Fibroblast of the conjunctiva (primary cell): Measurements from ENCODE around the gene POFUT1.
"Not testable (repeated sequence)": the region's sequence is repeated elsewhere in the genome, so short reads cannot be mapped to it uniquely, and the experiment has no call there.

Source experiments
- DNase-seq: peaks from one replicate; pipeline ENCODE4 v3.0.0-alpha.2; 2010; ENCODE audit warnings: low read depth

The POFUT1 gene

DNA sequence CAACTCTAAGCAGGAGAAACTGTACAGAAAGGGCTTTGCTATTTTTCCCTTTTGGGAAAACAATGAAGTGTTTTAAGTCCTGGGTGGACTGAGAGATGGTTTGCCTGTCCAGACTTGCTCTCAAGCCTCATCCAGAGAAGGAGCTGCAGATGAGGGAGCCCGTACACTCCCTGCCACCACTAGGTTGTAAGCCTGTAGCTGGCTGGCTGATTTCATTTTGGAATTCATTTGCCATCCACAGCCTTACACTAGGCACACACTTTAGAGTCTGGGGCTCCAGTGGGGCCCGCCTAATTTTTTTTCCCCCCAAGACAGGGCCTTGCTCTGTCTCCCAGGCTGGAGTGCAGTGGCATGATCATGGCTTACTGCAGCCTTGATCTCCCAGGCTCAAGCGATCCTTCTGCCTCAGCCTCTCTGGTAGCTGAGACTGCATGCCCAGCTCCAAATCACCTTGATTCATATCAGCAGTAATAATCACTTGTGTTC, 28.4 kb downstream of the POFUT1 start:
- no peak for DNase-seq

DNA sequence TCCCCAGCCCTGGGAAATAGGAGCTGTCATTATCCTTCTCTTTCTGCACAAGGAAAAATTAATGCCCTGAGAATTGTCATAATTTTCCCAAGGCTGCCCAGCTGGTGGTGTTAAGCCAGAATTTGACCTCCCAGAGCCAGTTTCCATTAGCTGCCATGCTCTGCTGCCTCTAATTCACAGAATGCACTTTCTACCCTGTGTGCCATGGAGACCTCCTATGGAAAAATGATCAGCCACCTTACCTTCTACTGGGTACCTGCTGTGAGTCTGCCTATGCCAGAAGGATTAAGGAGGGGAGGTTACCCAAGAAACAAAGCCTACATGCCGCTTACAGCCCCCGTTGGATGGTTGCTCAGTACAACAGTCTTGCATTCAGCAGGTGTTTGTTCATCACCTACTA, 29.1 kb downstream of the POFUT1 start:
- DNase-seq: no peak

DNA sequence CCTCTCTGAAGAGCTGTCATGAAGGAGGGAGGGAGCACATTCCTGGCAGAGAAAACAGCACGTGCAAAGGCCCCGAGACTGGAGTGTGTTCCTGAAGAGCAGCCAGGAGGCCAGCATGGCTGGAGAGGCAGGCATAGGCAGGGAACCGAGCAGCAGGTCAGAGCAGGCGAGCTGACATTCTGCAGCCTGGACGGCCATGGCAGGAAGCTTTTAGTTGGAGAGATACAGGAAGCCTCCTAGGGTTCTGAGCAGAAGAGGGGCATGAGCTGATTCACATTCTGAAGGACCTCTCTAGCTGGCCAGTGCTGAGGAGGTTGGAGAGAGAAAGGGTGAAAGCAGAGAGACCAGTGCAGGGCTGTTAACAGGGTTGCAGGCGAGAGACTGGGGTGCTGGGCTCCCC, 29.7 kb downstream of the POFUT1 start:
- DNase-seq: no peak

DNA sequence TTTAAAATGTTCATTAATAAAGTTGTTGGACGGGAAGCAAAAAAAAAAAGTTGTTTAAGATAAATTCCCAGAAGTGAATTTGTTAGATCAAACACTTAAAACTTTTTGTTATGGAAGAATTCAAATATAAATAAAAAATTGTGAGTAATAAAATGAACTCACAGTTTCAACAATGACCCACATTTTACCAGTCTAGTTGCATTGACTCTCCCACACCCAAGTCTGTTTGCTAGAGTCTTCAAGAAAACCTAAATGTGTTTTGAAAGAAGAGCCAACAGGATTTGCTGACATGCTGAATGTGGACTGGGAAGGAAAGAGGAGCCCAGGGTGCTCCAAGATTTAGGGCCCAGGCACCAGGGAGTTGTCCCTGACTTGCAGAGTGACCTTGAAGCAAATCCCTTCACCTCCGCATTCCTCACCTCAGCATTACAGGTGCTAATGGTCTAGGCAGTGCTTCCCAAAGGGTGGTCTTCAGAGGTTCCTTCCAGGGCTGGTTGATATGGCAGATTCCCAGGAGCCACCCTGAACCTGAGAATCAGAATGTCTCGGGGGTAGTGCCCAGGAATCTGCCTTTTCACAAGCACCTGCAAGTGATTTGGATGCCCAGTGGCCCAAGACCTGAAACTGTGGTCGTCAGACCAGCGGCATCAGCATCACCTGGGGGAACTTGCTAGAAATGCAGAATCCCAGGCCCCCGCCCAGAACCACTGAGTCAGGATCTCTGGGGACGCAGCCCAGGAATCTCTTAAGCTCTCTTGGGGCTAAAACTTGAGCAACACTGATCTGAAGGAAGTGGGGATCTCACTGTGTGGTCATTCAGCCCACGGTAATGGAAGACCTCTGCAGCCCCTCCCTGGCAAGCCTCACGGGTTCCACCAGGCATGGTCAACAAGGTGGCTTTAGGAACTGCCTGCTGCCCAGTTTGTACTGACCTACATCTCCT, 31.1 kb downstream of the POFUT1 start:
- DNase-seq: no peak

DNA sequence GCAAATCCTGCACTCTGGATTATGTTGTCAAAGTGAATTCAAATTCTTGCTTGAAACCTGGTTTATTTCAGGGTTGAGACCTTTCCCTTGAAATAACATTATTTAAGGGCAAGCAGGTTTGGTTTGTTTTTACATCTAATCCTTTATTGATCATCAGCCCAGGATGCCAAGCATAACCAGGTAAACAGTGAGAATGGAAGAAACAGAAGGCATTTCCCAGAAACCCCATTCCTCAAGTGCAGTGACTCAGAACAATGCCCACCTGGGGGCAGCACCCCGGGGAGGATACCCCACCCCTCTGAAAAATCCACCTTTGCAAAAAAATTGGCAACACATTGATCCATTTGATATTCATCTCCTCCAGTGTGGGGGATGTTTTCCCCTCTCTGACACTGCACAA, 32.5 kb downstream of the POFUT1 start:
- no peak for DNase-seq

DNA sequence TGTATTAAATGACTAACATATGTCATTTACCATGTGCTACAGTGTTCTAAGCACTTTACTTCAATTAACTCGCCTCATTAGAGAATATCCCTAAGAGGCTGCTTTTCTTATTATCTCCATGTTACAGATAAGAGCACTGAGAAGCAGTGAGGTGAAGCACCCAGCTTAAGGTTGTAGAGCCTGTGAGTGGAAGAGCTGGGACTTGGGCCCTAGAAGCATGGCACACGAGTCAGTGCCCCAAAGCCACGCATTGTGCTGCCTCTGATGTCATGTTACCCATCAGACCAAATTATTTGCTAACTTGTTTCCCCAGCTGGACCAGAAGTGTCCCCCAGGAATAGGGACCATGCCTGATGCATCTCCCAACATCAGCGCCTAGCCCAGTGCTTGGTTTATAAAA, 34.1 kb downstream of the POFUT1 start:
- no peak for DNase-seq

DNA sequence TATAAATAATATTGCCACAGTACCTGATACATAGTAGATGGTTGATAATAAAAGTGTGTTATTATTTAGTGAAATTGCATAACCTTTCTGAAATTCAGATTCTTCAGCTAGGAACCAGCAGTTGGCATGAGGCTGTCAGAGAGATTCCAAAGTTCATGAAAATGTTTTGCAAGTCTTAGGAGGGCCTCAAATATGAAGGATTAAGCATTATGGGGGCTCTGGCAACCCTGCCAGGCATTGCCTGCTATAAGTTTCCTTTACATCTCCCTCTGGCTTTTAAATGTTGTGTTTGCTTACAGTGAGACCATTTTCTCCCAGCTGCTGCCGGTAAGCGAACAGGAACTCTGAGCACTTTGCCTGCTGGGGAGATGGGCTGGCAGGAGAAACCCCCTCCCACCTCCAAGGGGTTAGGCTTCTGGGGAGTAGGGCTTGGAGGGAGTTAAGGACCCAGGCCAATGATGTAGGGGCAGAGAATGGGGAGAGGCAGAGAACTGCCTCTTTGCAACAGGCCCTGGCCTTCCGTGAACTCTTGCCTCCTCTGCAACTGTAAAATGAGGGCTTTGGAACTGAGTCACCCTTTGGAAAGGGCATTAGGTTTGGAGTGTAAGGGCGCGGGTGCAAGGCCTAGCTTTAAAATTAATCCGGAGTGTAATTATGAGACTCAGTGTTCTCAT, 36.6 kb downstream of the POFUT1 start:
- DNase-seq: no peak

DNA sequence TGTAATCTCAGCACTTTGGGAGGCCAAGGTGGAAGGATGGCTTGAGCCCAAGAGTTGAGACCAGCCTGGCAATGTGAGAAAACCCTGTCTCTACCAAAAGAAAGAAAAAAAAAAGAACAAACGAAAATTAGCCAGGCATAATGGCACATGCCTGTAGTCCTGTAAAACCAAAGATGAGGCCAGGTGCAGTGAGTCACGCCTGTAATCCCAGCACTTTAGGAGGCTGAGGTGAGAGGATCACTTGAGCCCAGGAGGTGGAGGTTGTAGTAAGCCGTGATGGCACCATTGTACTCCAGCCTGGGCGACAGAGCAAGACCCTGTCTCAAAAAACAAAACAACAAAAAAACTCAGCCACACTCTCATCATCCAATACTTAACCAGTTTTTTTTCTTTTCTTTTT, 37.3 kb downstream of the POFUT1 start:
- no peak for DNase-seq

DNA sequence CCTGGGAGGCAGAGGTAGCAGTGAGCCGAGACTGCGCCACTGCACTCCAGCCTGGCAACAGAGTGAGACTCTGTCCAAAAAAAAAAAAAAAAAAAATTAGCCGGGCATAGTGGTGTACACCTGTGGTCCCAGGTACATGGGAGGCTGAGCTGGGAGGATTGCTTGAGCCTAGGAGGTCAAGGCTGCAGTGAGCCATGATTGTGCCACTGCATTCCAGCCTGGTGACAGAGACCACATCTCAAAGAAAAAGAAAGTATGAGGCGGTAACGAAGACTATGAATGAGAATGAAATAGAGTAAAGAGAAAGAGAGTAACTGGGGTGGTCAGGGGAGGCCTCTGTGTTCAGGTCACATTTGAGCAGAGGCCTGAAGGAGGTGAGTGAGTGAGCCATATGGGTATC, 38.5 kb downstream of the POFUT1 start:
- DNase-seq: not testable (repeated sequence)

DNA sequence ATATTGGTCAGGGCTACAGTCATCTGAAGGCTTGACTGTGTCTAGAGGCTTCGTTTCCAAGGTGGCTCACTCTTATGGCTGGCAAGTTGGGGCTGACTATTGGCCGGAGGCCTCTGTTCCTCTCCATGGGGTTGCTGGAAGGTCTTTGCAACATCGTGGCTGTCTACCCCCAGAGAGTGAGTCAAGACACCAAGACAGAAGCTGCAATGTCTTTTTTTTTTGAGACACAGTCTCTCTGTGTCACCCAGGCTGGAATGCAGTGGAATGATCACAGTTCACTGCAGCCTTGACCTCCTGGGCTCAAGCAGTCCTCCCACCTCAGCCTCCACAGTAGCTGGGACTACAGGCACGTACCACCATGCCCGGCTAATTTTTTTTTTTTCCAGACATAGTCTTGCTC, 40.4 kb downstream of the POFUT1 start:
- no peak for DNase-seq

DNA sequence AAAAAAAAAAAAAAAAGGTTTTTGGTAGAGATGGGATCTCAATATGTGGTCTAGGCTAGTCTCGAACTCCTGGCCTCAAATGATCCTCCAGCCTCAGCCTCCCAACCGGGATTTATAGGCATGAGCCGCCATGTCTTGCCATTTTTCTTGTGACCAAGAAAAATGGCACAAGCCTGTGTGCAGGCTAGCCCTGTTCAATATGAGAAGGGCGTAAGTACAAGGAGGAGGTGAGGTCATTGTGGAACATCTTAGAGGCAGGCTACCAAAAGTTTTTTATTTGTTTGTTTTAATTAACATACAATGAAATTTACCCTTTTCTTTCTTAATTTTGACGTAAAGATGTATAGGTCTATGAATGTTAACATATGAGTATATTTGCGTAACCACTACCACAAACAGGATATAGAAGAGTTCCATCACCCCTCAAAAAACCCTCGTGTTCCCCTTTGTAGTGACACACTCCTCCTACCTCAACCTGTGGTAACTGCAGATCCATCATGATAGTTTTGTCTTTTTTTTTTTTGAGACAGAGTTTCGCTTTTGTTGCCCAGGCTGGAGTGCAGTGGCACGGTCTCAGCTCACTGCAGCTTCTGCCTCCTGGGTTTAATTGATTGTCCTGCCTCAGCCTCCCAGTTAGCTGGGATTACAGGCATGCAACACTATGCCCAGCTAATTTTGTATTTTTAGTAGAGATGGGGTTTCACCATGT, 41.5 kb downstream of the POFUT1 start:
- DNase-seq: no peak

DNA sequence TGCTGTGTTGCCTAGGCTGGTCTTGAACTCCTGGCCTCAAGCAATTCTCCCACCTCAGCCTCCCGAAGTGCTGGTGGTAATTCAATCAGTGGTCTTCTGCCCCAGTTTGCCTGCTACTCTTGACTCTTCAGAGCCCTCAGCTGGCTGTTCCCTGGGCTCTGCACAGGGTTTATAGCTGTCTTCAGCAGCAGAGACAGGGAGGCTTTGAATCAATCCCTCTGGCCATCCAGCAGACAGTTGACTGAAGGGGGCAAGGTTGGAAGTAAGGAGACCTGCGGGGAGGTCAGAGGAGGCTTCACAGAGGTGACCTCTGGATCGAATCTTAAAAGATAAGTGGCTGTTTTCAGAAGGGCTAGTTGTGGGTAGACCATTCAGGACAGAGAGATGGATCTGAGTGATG, 43.8 kb downstream of the POFUT1 start:
- DNase-seq: no peak

DNA sequence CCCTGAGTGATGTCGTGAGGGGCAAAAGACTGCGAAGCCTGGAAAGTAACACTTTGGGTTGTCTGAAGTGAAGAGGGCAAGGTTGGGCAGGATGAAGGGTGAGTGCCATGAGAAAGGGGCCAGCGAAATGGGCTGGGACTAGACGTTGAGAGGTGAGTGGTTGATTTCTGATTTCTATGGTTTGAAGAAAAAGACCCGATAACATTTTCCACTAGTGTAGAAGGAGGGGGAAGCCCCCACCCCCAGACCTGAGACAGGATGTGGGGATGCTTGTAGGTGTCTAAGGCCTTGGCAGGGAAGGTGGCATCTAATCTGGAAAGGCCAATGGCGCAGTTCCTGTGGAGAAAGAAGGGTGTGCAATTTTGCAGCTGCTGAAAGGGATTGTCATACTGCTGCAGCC, 44.5 kb downstream of the POFUT1 start:
- DNase-seq: no peak

DNA sequence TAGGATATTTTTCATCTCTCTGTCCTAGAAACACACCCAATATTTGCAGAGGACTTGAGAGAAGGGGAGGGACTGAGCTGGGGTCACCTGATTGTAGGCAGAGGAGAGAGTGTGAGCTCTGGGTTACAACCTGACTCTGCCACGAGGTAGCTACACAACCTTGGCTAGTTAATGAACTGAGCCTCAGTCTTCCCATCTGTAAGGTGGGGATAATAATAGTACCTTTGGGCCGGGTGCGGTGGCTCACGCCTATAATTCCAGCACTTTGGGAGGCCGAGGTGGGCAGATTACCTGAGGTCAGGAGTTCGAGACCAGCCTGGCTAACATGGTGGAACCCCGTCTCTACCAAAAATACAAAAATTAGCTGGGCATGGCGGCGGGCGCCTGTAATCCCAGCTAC, 53.3 kb downstream of the POFUT1 start:
- not testable (repeated sequence) for DNase-seq

DNA sequence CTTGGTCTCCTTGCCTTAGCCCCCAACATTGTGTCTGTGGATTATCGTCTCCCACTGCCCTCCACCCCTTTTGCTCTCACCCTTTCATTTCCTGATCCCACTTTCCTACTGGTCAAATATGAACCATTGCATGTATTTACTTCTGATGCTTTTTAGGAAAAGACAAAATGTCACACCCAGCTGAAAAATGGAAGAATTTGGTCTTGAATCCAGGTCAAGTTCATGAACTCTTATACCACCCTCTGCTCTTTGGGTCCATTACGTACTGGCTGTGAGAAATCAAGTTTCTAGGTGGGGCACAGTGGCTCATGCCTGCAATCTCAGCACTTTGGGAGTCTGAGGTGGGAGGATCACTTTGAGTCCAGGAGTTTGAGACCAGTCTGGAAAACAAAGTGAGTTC, 54.0 kb downstream of the POFUT1 start:
- DNase-seq: no peak

DNA sequence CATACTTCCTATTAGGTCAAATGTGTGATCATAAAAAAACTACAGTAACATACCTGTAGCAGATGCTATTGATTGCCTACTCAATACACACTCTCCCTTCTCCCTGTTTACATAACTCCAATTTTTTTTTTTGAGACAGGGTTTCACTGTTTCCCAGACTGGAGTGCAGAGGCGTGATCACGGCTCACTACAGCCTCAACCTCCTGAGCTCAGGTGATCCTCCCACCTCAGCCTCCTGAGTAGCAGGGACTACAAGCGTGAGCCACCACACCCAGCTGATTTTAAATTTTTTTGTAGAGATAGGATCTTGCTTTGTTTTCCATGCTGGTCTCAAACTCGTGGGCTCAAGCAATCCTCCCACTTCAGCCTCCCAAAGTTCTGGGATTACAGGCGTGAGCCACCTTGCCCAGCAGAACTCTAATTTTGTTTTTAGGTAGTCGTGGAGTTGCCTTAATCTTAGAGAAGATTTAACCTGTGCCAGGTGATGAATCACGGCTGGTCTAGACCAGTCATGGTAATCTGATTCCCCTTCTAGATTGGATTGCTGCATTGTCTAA, 55.8 kb downstream of the POFUT1 start:
- no peak for DNase-seq

DNA sequence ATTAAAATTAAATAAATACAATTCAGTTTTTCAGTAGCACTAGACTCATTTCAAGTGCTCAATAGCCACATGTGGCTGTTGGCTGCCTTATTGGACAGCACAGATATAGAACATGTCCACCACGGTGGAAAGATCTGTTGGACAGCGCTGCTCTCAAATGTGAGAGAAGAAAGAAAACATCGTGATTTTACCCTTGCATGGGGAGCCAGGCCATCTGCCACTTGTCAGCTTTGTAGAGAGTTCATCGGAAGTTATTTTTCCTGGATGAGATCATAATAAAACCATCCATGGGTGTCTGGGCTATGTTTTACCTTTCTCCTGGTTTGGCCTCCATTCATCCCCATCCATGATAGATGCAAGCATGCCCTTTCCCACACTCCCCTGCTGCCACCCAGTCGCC, 63.9 kb downstream of the POFUT1 start:
- no peak for DNase-seq

DNA sequence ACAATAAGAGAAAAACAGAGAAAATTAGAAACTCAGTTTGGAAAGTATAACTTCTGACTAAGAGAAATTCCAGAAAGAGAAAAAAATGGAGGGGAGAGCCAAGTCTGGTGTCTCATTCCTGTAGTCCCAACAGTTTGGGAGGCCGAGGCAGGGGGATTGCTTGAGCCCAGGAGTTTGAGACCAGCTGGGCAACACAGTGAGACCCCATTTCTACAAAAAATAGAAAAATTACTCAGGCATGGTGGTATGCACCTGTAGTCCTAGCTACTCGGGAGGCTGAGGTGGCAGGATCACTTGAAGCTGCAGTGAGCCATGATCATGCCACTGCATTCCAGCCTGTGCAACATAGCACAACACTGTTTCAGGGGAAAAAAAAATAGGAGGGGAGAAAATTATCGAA, 66.7 kb downstream of the POFUT1 start:
- no peak for DNase-seq

DNA sequence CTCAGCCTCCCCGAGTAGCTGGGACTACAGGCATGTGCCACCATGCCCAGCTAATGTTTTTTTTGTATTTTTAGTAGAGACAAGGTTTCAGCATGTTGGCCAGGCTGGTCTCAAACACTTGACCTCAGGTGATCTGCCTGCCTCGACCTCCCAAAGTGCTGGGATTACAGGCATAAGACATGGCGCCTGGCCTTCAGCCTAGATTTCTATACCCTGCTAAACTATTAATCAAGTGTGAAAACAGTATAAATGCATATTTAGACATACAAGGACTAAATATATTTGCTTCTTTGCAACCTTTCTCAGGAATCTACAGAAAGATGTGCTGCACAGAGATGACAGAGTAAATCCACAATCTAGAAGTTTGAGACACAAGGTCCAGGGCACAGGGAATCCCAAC, 67.5 kb downstream of the POFUT1 start:
- DNase-seq: not testable (repeated sequence)

DNA sequence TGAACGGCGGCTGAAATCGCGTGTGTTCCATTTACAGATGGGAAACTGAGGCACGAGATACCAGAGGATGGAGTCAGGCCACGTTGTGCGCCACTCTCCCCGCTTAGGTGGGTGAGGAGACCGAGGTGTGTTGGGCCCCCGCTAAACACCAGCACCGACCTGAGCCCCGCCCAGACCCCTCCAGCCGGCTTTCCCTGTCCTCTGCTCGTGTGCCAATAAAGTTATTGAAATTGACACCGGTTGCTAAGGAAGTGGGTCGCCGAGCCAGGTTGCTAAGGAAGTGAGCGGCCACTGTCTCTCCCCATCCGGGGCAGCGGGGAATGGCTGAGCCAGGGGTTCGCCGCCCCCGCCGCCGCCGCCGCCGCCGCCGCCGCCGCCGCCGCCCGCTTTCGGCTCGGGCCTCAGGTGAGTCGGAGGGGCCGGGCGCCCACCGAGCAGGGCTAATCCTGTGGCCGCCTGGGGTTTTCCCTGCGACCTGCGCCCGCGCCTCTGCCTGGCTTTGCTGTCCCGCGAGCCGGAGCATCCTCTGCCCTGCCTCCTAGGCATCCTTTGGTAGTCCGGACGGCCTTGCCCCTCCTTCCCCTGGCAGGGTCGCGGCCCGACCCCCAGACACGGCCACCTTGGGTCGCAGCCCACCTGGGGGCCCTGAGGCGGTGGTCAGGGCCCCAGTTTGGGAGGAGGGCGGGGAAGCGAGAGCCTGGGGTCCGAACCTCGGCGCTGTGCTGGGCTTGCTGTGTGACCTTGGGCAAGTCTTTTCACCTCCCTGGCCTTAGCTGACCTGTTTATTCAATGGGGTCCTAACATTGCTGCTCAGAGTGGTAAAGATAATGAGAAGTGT, 69.9 kb downstream of the POFUT1 start, which contains the start of gene KIF3B:
Gene KIF3B, plus strand, starts transcription at position 291 of the 838 bp plus-strand sequence. CDS start 32,127 bp downstream, outside the sequence.
- peak; percentile 81 for DNase-seq

DNA sequence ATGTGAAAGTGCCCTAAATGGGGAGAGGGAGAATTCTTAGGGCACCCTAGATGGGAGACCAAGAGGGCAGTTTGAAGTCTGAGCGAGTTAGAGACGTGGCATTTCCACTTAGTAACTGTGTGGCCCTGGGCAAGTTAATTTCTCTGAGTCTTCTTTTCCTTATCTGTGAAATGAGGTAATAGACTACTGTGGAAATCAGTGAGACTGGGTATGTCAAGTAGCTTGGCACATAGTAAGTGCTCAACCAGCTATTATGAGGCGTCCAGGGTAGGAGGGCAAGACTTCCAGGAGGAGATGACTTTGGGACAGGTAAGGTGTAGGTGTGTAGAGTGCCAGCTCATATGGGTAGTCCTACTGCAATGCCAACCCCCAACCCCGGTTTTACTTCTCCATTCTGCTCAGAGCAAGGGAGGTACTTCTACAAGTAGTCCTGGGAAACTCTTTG, 70.5 kb downstream of the POFUT1 start:
- no peak for DNase-seq
